ENCODE data around the gene RAD51B. TPM values are rescaled to one million over a fixed set of nuclear protein-coding genes. Genes with fewer than 3 reads are reported as not detected.

RAD51B gene
- total RNA-seq, 1 donor from 2014 or later: 38.6 TPM

DNA sequence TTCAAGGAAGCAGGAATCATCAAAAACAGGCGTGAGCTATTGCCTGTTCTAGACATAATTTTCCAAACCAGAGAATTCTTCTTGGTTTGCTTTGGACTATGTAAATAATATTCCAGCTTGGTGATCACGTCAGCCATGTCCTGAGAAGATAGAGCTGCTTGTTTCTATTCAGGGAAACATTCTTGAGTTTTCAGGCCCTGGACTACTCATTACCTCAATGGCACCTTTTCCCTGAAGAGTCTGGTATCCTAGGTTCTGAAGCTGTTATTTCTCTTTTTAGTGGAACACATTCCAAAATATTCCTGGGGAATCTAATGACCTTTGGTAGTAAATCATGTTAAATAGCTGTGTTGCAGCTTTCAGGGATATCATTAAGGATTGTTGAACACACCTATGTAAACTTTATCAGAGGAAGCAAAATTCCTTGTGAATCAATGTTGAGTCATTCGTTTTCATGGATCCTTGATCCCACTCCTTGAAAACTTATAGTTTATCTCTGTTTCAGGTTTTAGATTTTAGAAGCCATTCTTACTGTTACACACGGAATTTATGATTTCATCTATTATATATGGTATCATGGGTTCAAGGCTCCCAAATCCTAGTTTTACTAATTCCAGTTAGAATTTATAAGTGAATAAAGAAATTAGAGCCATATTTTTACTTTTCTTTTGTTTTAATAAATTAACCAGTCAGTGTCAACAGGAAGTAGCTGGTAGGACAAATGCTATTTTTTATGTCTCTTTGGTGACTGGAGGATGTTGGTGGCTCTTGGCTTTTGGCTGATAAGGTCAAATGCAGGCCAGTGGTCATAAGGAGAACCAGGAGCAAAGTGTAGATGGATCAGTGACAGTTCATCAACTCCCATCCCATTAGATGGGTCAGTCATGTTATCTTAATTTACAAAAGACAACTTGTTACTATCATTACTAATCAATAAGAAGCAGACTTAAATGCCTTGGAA is 593.2 kb downstream of the RAD51B start:
- H3K9ac ChIP-seq (ENCODE audit: low read depth in 1 of 3, low read length in 3 of 3): no peak overlapping the region
- no peak overlapping the region for H3K27ac ChIP-seq (ENCODE audit: low read depth, low read length)
- H3K36me3 ChIP-seq (ENCODE audit: control insufficient read depth in 3 of 3, insufficient read depth in 3 of 3, low read length in 3 of 3): no peaks in the 10 kb centered on the region
- H3K27me3 ChIP-seq (ENCODE audit: control insufficient read depth in 3 of 3, insufficient read depth in 3 of 3, low read length in 3 of 3): no peaks in the 10 kb centered on the region
- H3K4me1 ChIP-seq (ENCODE audit: control insufficient read depth in 3 of 3, insufficient read depth in 3 of 3, low read length in 3 of 3): peaks cover 0 to 3% (median 0%) of the 10 kb centered on the region in 3 donors
- H3K4me3 ChIP-seq (ENCODE audit: low read length in 3 of 3): no peak overlapping the region
- no peaks in the 10 kb centered on the region for H3K9me3 ChIP-seq (ENCODE audit: control insufficient read depth in 3 of 3, low read length in 3 of 3)

DNA sequence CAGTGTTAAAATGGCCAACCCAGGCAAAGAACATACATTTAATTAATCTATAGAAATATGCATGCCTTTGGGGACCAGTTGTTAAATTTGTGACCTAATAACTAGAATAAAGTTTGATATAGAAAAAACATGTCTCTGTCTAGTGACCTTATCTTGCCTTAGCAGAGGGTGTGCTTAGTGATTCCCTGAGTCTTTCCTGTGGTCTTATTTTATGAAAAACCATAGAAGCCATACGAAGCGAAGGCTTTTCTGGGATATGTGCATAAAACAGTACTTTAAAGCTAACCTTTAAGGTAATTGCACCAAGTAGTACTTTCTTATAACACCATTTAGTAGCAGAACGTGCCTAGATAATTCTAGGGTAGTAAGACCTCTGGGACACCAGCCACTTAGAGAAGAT is 593.9 kb downstream of the RAD51B start:
- Histone ChIP-seq H3K27ac (ENCODE audit: low read depth, low read length) (no peak overlapping the region), H3K9me3 (ENCODE audit: control insufficient read depth in 3 of 3, low read length in 3 of 3) (no peaks in the 10 kb centered on the region), H3K36me3 (ENCODE audit: control insufficient read depth in 3 of 3, insufficient read depth in 3 of 3, low read length in 3 of 3) (no peaks in the 10 kb centered on the region), H3K9ac (ENCODE audit: low read depth in 1 of 3, low read length in 3 of 3) (no peak overlapping the region), H3K27me3 (ENCODE audit: control insufficient read depth in 3 of 3, insufficient read depth in 3 of 3, low read length in 3 of 3) (no peaks in the 10 kb centered on the region), H3K4me3 (ENCODE audit: low read length in 3 of 3) (no peak overlapping the region), H3K4me1 (ENCODE audit: control insufficient read depth in 3 of 3, insufficient read depth in 3 of 3, low read length in 3 of 3) (peaks cover 0 to 3% (median 0%) of the 10 kb centered on the region in 3 donors)

DNA sequence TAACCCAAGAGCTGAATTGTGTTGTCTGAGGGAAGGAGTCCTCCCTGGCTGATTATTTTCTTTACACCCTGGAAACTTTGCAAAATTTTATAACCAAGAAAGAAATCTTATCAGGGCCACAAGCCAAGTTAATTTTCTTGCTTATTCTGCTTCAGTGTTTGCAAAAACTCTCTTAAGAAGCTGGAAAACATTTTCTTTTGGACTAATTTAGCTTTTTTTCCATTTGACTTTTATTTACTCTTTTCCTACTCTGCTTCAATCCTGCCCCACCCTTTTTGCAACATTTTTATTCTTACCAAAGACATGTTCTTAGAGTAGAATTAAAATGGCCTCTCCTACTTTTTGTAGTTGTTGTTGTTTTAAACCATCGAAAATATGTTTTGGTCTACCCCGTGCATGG is 594.5 kb downstream of the RAD51B start:
- H3K27me3 ChIP-seq (ENCODE audit: control insufficient read depth in 3 of 3, insufficient read depth in 3 of 3, low read length in 3 of 3): no peaks in the 10 kb centered on the region
- no peak overlapping the region for H3K4me3 ChIP-seq (ENCODE audit: low read length in 3 of 3)
- H3K27ac ChIP-seq (ENCODE audit: low read depth, low read length): peak overlapping the region; percentile 20
- H3K9ac ChIP-seq (ENCODE audit: low read depth in 1 of 3, low read length in 3 of 3): no peak overlapping the region
- peaks cover 0 to 3% (median 2%) of the 10 kb centered on the region in 3 donors for H3K4me1 ChIP-seq (ENCODE audit: control insufficient read depth in 3 of 3, insufficient read depth in 3 of 3, low read length in 3 of 3)
- H3K9me3 ChIP-seq (ENCODE audit: control insufficient read depth in 3 of 3, low read length in 3 of 3): no peaks in the 10 kb centered on the region
- H3K36me3 ChIP-seq (ENCODE audit: control insufficient read depth in 3 of 3, insufficient read depth in 3 of 3, low read length in 3 of 3): no peaks in the 10 kb centered on the region

DNA sequence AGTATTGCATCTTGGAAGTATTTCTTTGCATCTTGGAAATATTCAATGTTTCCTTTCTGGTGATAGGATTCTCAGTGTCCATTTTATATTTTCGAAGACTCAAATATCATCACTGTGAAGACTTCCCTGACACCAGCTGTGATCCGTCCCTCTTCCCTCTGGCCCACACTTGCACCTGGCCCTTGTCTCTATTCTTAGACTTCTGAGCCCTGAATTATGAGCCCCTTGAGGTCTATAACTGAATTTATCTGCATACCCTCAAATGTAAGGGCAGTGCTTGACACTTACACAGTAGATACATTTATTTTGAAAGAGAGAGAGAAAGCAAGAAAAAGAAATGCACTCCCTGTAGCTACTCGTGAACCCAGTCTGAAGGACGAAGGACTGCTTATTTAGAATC is 596.6 kb downstream of the RAD51B start:
- Histone ChIP-seq H3K4me3 (ENCODE audit: low read length in 3 of 3) (no peak overlapping the region), H3K27me3 (ENCODE audit: control insufficient read depth in 3 of 3, insufficient read depth in 3 of 3, low read length in 3 of 3) (no peaks in the 10 kb centered on the region), H3K9me3 (ENCODE audit: control insufficient read depth in 3 of 3, low read length in 3 of 3) (no peaks in the 10 kb centered on the region), H3K36me3 (ENCODE audit: control insufficient read depth in 3 of 3, insufficient read depth in 3 of 3, low read length in 3 of 3) (no peaks in the 10 kb centered on the region), H3K9ac (ENCODE audit: low read depth in 1 of 3, low read length in 3 of 3) (no peak overlapping the region), H3K4me1 (ENCODE audit: control insufficient read depth in 3 of 3, insufficient read depth in 3 of 3, low read length in 3 of 3) (peaks cover 0 to 6% (median 2%) of the 10 kb centered on the region in 3 donors), H3K27ac (ENCODE audit: low read depth, low read length) (no peak overlapping the region)

DNA sequence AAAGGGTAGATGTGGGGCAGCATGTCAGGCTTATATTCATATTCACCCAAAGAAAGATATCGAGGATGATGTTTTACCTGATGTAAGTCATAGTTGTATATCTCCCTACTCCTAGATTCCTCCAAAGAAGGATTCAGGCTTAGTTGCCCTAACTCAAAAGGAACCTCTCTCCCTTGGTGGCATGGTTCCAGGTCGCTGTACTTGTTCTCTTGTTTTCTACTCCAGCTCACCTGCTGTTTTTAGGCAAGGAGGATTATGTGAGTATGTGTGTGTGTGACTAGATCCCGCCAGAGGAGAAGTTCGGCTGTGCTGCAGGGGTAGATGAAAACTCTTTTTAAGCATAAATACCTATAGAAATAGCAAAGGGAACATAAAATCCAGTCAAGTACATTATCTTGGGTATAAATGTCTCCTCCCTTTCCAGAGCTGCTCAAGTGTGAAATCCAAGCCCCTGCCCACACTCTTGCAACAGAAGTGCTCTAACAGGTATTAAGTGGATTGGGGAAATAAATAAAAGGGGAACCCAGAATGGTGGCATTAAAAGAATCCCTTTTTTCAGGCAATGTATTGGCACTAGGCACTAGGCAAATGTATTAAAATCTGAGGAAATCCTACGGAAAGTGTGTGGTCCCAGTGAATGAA is 597.6 kb downstream of the RAD51B start:
- Histone ChIP-seq H3K9me3 (ENCODE audit: control insufficient read depth in 3 of 3, low read length in 3 of 3) (no peaks in the 10 kb centered on the region), H3K9ac (ENCODE audit: low read depth in 1 of 3, low read length in 3 of 3) (no peak overlapping the region), H3K36me3 (ENCODE audit: control insufficient read depth in 3 of 3, insufficient read depth in 3 of 3, low read length in 3 of 3) (no peaks in the 10 kb centered on the region), H3K27me3 (ENCODE audit: control insufficient read depth in 3 of 3, insufficient read depth in 3 of 3, low read length in 3 of 3) (no peaks in the 10 kb centered on the region), H3K27ac (ENCODE audit: low read depth, low read length) (no peak overlapping the region), H3K4me3 (ENCODE audit: low read length in 3 of 3) (no peak overlapping the region), H3K4me1 (ENCODE audit: control insufficient read depth in 3 of 3, insufficient read depth in 3 of 3, low read length in 3 of 3) (peaks cover 0 to 6% (median 2%) of the 10 kb centered on the region in 3 donors)

GRCh38 chr14:68418174-68419118 is 598.9 kb downstream of the RAD51B start:
- H3K27ac ChIP-seq (ENCODE audit: low read depth, low read length): no peak overlapping the region
- H3K4me3 ChIP-seq (ENCODE audit: low read length in 3 of 3): no peak overlapping the region
- no peaks in the 10 kb centered on the region for H3K27me3 ChIP-seq (ENCODE audit: control insufficient read depth in 3 of 3, insufficient read depth in 3 of 3, low read length in 3 of 3)
- no peak overlapping the region for H3K9ac ChIP-seq (ENCODE audit: low read depth in 1 of 3, low read length in 3 of 3)
- peaks cover 0 to 6% (median 2%) of the 10 kb centered on the region in 3 donors for H3K4me1 ChIP-seq (ENCODE audit: control insufficient read depth in 3 of 3, insufficient read depth in 3 of 3, low read length in 3 of 3)
- no peaks in the 10 kb centered on the region for H3K9me3 ChIP-seq (ENCODE audit: control insufficient read depth in 3 of 3, low read length in 3 of 3)
- no peaks in the 10 kb centered on the region for H3K36me3 ChIP-seq (ENCODE audit: control insufficient read depth in 3 of 3, insufficient read depth in 3 of 3, low read length in 3 of 3)

DNA sequence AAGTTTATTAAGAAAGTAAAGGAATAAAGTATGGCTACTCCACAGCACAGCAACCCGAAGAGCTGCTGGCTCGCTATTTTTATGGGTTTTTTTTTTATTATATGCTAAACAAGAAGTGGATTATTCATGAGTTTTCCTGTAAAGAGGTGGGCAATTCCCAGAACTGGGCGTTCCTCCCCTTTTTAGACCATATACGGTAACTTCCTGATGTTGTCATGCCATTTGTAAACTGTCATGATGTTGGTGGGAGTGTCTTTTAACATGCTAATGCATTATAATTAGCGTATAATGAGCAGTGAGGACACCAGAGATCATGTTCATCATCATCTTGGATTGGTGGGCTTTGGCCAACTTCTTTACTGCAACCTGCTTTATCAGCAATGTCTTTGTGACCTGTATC is 600.8 kb downstream of the RAD51B start:
- no peaks in the 10 kb centered on the region for H3K27me3 ChIP-seq (ENCODE audit: control insufficient read depth in 3 of 3, insufficient read depth in 3 of 3, low read length in 3 of 3)
- no peaks in the 10 kb centered on the region for H3K36me3 ChIP-seq (ENCODE audit: control insufficient read depth in 3 of 3, insufficient read depth in 3 of 3, low read length in 3 of 3)
- H3K9me3 ChIP-seq (ENCODE audit: control insufficient read depth in 3 of 3, low read length in 3 of 3): no peaks in the 10 kb centered on the region
- no peak overlapping the region for H3K4me3 ChIP-seq (ENCODE audit: low read length in 3 of 3)
- peaks cover 0 to 3% (median 2%) of the 10 kb centered on the region in 3 donors for H3K4me1 ChIP-seq (ENCODE audit: control insufficient read depth in 3 of 3, insufficient read depth in 3 of 3, low read length in 3 of 3)
- H3K27ac ChIP-seq (ENCODE audit: low read depth, low read length): no peak overlapping the region
- H3K9ac ChIP-seq (ENCODE audit: low read depth in 1 of 3, low read length in 3 of 3): no peak overlapping the region

- H3K4me1 ChIP-seq (ENCODE audit: control insufficient read depth in 3 of 3, insufficient read depth in 3 of 3, low read length in 3 of 3): peaks cover 0 to 3% (median 2%) of the 10 kb centered on the region in 3 donors
- no peak overlapping the region for H3K9ac ChIP-seq (ENCODE audit: low read depth in 1 of 3, low read length in 3 of 3)
- H3K36me3 ChIP-seq (ENCODE audit: control insufficient read depth in 3 of 3, insufficient read depth in 3 of 3, low read length in 3 of 3): no peaks in the 10 kb centered on the region
- no peak overlapping the region for H3K4me3 ChIP-seq (ENCODE audit: low read length in 3 of 3)
- no peaks in the 10 kb centered on the region for H3K27me3 ChIP-seq (ENCODE audit: control insufficient read depth in 3 of 3, insufficient read depth in 3 of 3, low read length in 3 of 3)
- H3K27ac ChIP-seq (ENCODE audit: low read depth, low read length): no peak overlapping the region
- no peaks in the 10 kb centered on the region for H3K9me3 ChIP-seq (ENCODE audit: control insufficient read depth in 3 of 3, low read length in 3 of 3)
Observed at GRCh38 chr14:68421116-68421515, 601.5 kb downstream of the RAD51B start.

DNA sequence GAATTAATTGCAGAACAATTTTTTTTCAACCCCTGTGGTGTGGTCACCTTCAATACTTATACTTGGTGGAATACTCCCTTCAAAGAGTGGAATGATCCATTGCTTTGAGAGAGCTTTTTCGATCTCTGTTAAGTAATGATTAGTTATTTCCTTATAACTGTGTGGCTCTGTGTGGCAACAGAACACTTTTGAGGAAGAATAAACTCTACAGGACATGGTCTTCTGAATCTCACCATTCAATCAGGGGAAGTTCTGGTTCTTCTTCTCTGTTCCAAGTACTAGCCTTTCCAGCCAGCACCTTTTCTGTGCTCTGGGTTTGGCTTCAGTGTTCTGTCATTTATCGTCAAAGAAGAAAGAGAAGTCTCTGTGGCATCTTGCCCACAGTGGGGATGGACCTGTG is 604.1 kb downstream of the RAD51B start:
- Histone ChIP-seq H3K27me3 (ENCODE audit: control insufficient read depth in 3 of 3, insufficient read depth in 3 of 3, low read length in 3 of 3) (no peaks in the 10 kb centered on the region), H3K9ac (ENCODE audit: low read depth in 1 of 3, low read length in 3 of 3) (no peak overlapping the region), H3K9me3 (ENCODE audit: control insufficient read depth in 3 of 3, low read length in 3 of 3) (no peaks in the 10 kb centered on the region), H3K4me3 (ENCODE audit: low read length in 3 of 3) (no peak overlapping the region), H3K27ac (ENCODE audit: low read depth, low read length) (no peak overlapping the region), H3K4me1 (ENCODE audit: control insufficient read depth in 3 of 3, insufficient read depth in 3 of 3, low read length in 3 of 3) (peaks cover 0 to 3% (median 2%) of the 10 kb centered on the region in 3 donors), H3K36me3 (ENCODE audit: control insufficient read depth in 3 of 3, insufficient read depth in 3 of 3, low read length in 3 of 3) (peaks cover 0 to 2% (median 0%) of the 10 kb centered on the region in 3 donors)
